ENCODE measurements around the gene DNAJC27. TPM values are rescaled to one million over a fixed set of nuclear protein-coding genes. Genes with fewer than 3 reads are reported as not detected.

The DNAJC27 gene
- total and polyA plus RNA-seq, 4 donors: 1.7 to 13.9 (median 4.6) TPM

DNA sequence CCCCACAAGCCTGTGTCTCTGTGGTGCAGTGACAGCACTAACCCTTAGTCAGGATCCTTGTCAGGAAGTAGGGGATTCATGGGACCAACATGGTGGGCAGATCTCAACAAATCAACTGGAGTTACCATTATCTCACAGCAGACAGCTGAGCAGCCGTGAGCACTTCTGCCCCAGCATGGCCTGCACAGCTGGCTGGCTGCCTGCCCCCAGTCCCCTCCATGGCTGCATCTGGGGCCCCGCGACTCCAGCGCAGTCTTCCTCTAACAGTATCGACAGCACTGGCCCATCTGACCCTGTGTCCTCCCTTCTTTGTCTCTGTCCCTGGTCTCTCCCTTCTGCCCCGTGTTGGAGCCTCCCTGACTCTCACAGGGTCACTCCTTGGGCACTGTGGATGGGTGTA, 47.0 kb downstream of the DNAJC27 start:
- Histone ChIP-seq H3K27me3 (ENCODE audit: control insufficient read depth in 3 of 3, insufficient read depth in 3 of 3, low read length in 2 of 3) (peaks cover 0 to 9% (median 0%) of the 10 kb centered on the region in 3 donors), H3K27ac (ENCODE audit: low read depth in 1 of 2, low read length in 1 of 2) (no peak overlapping the region), H3K36me3 (ENCODE audit: control insufficient read depth in 4 of 4, insufficient read depth in 4 of 4, low read length in 4 of 4) (no peaks in the 10 kb centered on the region), H3K9ac (ENCODE audit: insufficient read depth in 1 of 2, low read length in 2 of 2) (no peak overlapping the region), H3K4me1 (ENCODE audit: control insufficient read depth in 5 of 5, insufficient read depth in 5 of 5, low read length in 5 of 5) (peaks cover 0 to 9% (median 5%) of the 10 kb centered on the region in 5 donors), H3K4me3 (no peak overlapping the region), H3K9me3 (ENCODE audit: control insufficient read depth in 4 of 4, insufficient read depth in 3 of 4, low read length in 3 of 4) (no peaks in the 10 kb centered on the region)
- 86 to 89% methylated on average over 6 of the region's 6 CpGs for WGBS, 2 donors
- TF ChIP-seq, protein P1, sequence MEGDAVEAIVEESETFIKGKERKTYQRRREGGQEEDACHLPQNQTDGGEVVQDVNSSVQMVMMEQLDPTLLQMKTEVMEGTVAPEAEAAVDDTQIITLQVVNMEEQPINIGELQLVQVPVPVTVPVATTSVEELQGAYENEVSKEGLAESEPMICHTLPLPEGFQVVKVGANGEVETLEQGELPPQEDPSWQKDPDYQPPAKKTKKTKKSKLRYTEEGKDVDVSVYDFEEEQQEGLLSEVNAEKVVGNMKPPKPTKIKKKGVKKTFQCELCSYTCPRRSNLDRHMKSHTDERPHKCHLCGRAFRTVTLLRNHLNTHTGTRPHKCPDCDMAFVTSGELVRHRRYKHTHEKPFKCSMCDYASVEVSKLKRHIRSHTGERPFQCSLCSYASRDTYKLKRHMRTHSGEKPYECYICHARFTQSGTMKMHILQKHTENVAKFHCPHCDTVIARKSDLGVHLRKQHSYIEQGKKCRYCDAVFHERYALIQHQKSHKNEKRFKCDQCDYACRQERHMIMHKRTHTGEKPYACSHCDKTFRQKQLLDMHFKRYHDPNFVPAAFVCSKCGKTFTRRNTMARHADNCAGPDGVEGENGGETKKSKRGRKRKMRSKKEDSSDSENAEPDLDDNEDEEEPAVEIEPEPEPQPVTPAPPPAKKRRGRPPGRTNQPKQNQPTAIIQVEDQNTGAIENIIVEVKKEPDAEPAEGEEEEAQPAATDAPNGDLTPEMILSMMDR (IDR thresholded peaks at IDR 0.05; ENCODE audit: control extremely low read depth, extremely low read depth): no peak
- DNase-seq: no peak
- ATAC-seq (ENCODE audit: insufficient read depth, low FRiP score): no peak

- H3K27ac ChIP-seq (ENCODE audit: low read depth in 1 of 2, low read length in 1 of 2): no peak overlapping the region
- TF ChIP-seq, protein P1 (IDR thresholded peaks at IDR 0.05; ENCODE audit: control extremely low read depth, extremely low read depth): no peak
- ATAC-seq (ENCODE audit: insufficient read depth, low FRiP score) (no peak), DNase-seq (no peak)
- H3K4me1 ChIP-seq (ENCODE audit: control insufficient read depth in 5 of 5, insufficient read depth in 5 of 5, low read length in 5 of 5): peaks cover 0 to 12% (median 5%) of the 10 kb centered on the region in 5 donors
- no peak overlapping the region for H3K9ac ChIP-seq (ENCODE audit: insufficient read depth in 1 of 2, low read length in 2 of 2)
- 94 to 98% methylated on average over 5 of the region's 5 CpGs for WGBS, 2 donors
- no peaks in the 10 kb centered on the region for H3K36me3 ChIP-seq (ENCODE audit: control insufficient read depth in 4 of 4, insufficient read depth in 4 of 4, low read length in 4 of 4)
- H3K9me3 ChIP-seq (ENCODE audit: control insufficient read depth in 4 of 4, insufficient read depth in 3 of 4, low read length in 3 of 4): no peaks in the 10 kb centered on the region
- peaks cover 0 to 9% (median 0%) of the 10 kb centered on the region in 3 donors for H3K27me3 ChIP-seq (ENCODE audit: control insufficient read depth in 3 of 3, insufficient read depth in 3 of 3, low read length in 2 of 3)
- H3K4me3 ChIP-seq: no peak overlapping the region
These were observed 47.5 kb downstream of the DNAJC27 start for GRCh38 chr2:24924266-24924665.

- no peak overlapping the region for H3K9ac ChIP-seq (ENCODE audit: insufficient read depth in 1 of 2, low read length in 2 of 2)
- TF ChIP-seq, protein P1 (IDR thresholded peaks at IDR 0.05; ENCODE audit: control extremely low read depth, extremely low read depth): no peak
- no peaks in the 10 kb centered on the region for H3K9me3 ChIP-seq (ENCODE audit: control insufficient read depth in 4 of 4, insufficient read depth in 3 of 4, low read length in 3 of 4)
- peaks cover 0 to 4% (median 0%) of the 10 kb centered on the region in 4 donors for H3K36me3 ChIP-seq (ENCODE audit: control insufficient read depth in 4 of 4, insufficient read depth in 4 of 4, low read length in 4 of 4)
- peaks cover 0 to 9% (median 0%) of the 10 kb centered on the region in 3 donors for H3K27me3 ChIP-seq (ENCODE audit: control insufficient read depth in 3 of 3, insufficient read depth in 3 of 3, low read length in 2 of 3)
- ATAC-seq (ENCODE audit: insufficient read depth, low FRiP score) (no peak), DNase-seq (no peak)
- 95 to 99% methylated on average over 10 of the region's 10 CpGs for WGBS, 2 donors
- peaks cover 0 to 23% (median 5%) of the 10 kb centered on the region in 5 donors for H3K4me1 ChIP-seq (ENCODE audit: control insufficient read depth in 5 of 5, insufficient read depth in 5 of 5, low read length in 5 of 5)
- no peak overlapping the region for H3K27ac ChIP-seq (ENCODE audit: low read depth in 1 of 2, low read length in 1 of 2)
- no peak overlapping the region for H3K4me3 ChIP-seq
These were observed 48.6 kb downstream of the DNAJC27 start for GRCh38 chr2:24923106-24923505.

- Histone ChIP-seq H3K9me3 (ENCODE audit: control insufficient read depth in 4 of 4, insufficient read depth in 3 of 4, low read length in 3 of 4) (no peaks in the 10 kb centered on the region), H3K27ac (ENCODE audit: low read depth in 1 of 2, low read length in 1 of 2) (no peak overlapping the region), H3K4me1 (ENCODE audit: control insufficient read depth in 5 of 5, insufficient read depth in 5 of 5, low read length in 5 of 5) (peaks cover 0 to 29% (median 5%) of the 10 kb centered on the region in 5 donors), H3K9ac (ENCODE audit: insufficient read depth in 1 of 2, low read length in 2 of 2) (no peak overlapping the region), H3K27me3 (ENCODE audit: control insufficient read depth in 3 of 3, insufficient read depth in 3 of 3, low read length in 2 of 3) (peaks cover 0 to 9% (median 0%) of the 10 kb centered on the region in 3 donors), H3K4me3 (no peak overlapping the region), H3K36me3 (ENCODE audit: control insufficient read depth in 4 of 4, insufficient read depth in 4 of 4, low read length in 4 of 4) (peaks cover 0 to 9% (median 2%) of the 10 kb centered on the region in 4 donors)
- 97 to 100% methylated on average over 1 of the region's 1 CpG for WGBS, 2 donors
- DNase-seq: no peak
- TF ChIP-seq, protein P1 (IDR thresholded peaks at IDR 0.05; ENCODE audit: control extremely low read depth, extremely low read depth): no peak
- no peak for ATAC-seq (ENCODE audit: insufficient read depth, low FRiP score)
These were observed 49.2 kb downstream of the DNAJC27 start for GRCh38 chr2:24922556-24922955.

Measured in lung (tissue), 12 donors.